ENCODE measurements around the gene NUDT14. TPM values are rescaled to one million over a fixed set of nuclear protein-coding genes. Genes with fewer than 3 reads are reported as not detected.

NUDT14 gene
- total RNA-seq, 1 experiment from 2014 or later, result 26.1 TPM

- POLR2A ChIA-PET, result no interaction called here
- H3K27me3 Mint-ChIP-seq (ENCODE audit: insufficient read depth, unreplicated experiment), result no peaks in the 10 kb centered on the region
Observed at GRCh38 chr14:105207460-105207901, 26.4 kb upstream of the NUDT14 start.

GRCh38 chr14:105206873-105207272 is 25.8 kb upstream of the NUDT14 start:
- no peak overlapping the region for H3K4me3 Mint-ChIP-seq (ENCODE audit: unreplicated experiment)
- peaks cover 9% of the 10 kb centered on the region for H3K36me3 Mint-ChIP-seq (ENCODE audit: insufficient read depth, unreplicated experiment)
- no peaks in the 10 kb centered on the region for H3K27me3 Mint-ChIP-seq (ENCODE audit: insufficient read depth, unreplicated experiment)
- BruUV-seq (replicated peaks), result no TSS peak
- peaks cover 6% of the 10 kb centered on the region for H3K4me1 Mint-ChIP-seq (ENCODE audit: insufficient read depth, unreplicated experiment)
- TF ChIP-seq CTCF (IDR thresholded peaks at IDR 0.05; ENCODE audit: unreplicated experiment), result no peak
- POLR2A ChIA-PET, result interaction anchor here (0.6 kb wide), 1 partner anchor 42 kb away, joined by 3 read pairs; the partner anchor contains the start of gene BTBD6
- DNase-seq (ENCODE audit: unreplicated experiment), result no peak
- no peaks in the 10 kb centered on the region for H3K9me3 Mint-ChIP-seq (ENCODE audit: unreplicated experiment)
- CTCF ChIA-PET, result interaction anchor here (0.7 kb wide), 1 partner anchor 136 kb away, joined by 3 read pairs; no protein-coding TSS in a partner anchor
- no peak overlapping the region for H3K27ac Mint-ChIP-seq (ENCODE audit: low read depth, unreplicated experiment)
- intact Hi-C loops (cut with micrococcal nuclease), result no loop called here

More at GRCh38 chr14:105207460-105207901, 26.4 kb upstream of the NUDT14 start:
- no TSS peak for BruUV-seq (replicated peaks)
- no peak overlapping the region for H3K27ac Mint-ChIP-seq (ENCODE audit: low read depth, unreplicated experiment)
- H3K9me3 Mint-ChIP-seq (ENCODE audit: unreplicated experiment), result no peaks in the 10 kb centered on the region
- no peak for DNase-seq (ENCODE audit: unreplicated experiment)
- no peak overlapping the region for H3K4me3 Mint-ChIP-seq (ENCODE audit: unreplicated experiment)
- TF ChIP-seq CTCF (IDR thresholded peaks at IDR 0.05; ENCODE audit: unreplicated experiment), result no peak
- intact Hi-C loops (cut with micrococcal nuclease), result no loop called here
- CTCF ChIA-PET, result no interaction called here
- peaks cover 6% of the 10 kb centered on the region for H3K36me3 Mint-ChIP-seq (ENCODE audit: insufficient read depth, unreplicated experiment)
- H3K4me1 Mint-ChIP-seq (ENCODE audit: insufficient read depth, unreplicated experiment), result peaks cover 6% of the 10 kb centered on the region

- Mint-ChIP-seq H3K27me3 (ENCODE audit: insufficient read depth, unreplicated experiment) (peaks cover 4% of the 10 kb centered on the region), H3K9me3 (ENCODE audit: unreplicated experiment) (no peaks in the 10 kb centered on the region), H3K36me3 (ENCODE audit: insufficient read depth, unreplicated experiment) (peaks cover 13% of the 10 kb centered on the region), H3K4me1 (ENCODE audit: insufficient read depth, unreplicated experiment) (peaks cover 6% of the 10 kb centered on the region), H3K4me3 (ENCODE audit: unreplicated experiment) (no peak overlapping the region), H3K27ac (ENCODE audit: low read depth, unreplicated experiment) (no peak overlapping the region)
- ChIA-PET CTCF (no interaction called here), POLR2A (interaction anchor here (0.6 kb wide), 1 partner anchor 115 kb away, joined by 3 read pairs; no protein-coding TSS in a partner anchor)
- no peak for TF ChIP-seq CTCF (IDR thresholded peaks at IDR 0.05; ENCODE audit: unreplicated experiment)
- DNase-seq (ENCODE audit: unreplicated experiment), result no peak
- BruUV-seq (replicated peaks), result no TSS peak
- intact Hi-C loops (cut with micrococcal nuclease), result no loop called here
Observed at GRCh38 chr14:105205673-105206208, 24.6 kb upstream of the NUDT14 start.

- Mint-ChIP-seq H3K27ac (ENCODE audit: low read depth, unreplicated experiment) (no peak overlapping the region), H3K4me1 (ENCODE audit: insufficient read depth, unreplicated experiment) (peaks cover 6% of the 10 kb centered on the region), H3K4me3 (ENCODE audit: unreplicated experiment) (no peak overlapping the region), H3K27me3 (ENCODE audit: insufficient read depth, unreplicated experiment) (peaks cover 9% of the 10 kb centered on the region), H3K36me3 (ENCODE audit: insufficient read depth, unreplicated experiment) (peaks cover 13% of the 10 kb centered on the region), H3K9me3 (ENCODE audit: unreplicated experiment) (no peaks in the 10 kb centered on the region)
- TF ChIP-seq CTCF (IDR thresholded peaks at IDR 0.05; ENCODE audit: unreplicated experiment), result no peak
- BruUV-seq (replicated peaks), result no TSS peak
- DNase-seq (ENCODE audit: unreplicated experiment), result no peak
- ChIA-PET POLR2A (interaction anchor here (0.8 to 1.2 kb wide), 4 partner anchors 11 to 285 kb away, joined by 3 to 4 read pairs (median 3); partner anchors contain the start of gene JAG2), CTCF (interaction anchor here (0.6 to 4.0 kb wide), 6 partner anchors 11 to 287 kb away, joined by 3 to 12 read pairs (median 4); no protein-coding TSS in a partner anchor)
- intact Hi-C loops (cut with micrococcal nuclease), result no loop called here
Observed at GRCh38 chr14:105204931-105205672, 24.0 kb upstream of the NUDT14 start.
